Sigmoid colon (tissue), 3 donors: ENCODE measurements around the gene ASPHD1.

Experiments
- POLR2A ChIP-seq, 2 donors: fragments of 450-650 bp; IDR thresholded peaks; one replicate each; pipeline ENCODE4 v1.6.1; 2016; ENCODE audit warnings: antibody characterized with exemption in 2 of 2, mild to moderate bottlenecking in 2 of 2, moderate library complexity in 2 of 2
- TF ChIP-seq, protein P1 (sequence below), 4 experiments: fragments of 450-650 bp in 3 of 4; fragments of 200-600 bp in 1 of 4; IDR thresholded peaks; one replicate each; pipeline ENCODE4 v1.5.1; 2016 to 2019; ENCODE audit warnings: antibody characterized with exemption in 4 of 4, mild to moderate bottlenecking in 3 of 4, moderate library complexity in 2 of 4

DNA sequence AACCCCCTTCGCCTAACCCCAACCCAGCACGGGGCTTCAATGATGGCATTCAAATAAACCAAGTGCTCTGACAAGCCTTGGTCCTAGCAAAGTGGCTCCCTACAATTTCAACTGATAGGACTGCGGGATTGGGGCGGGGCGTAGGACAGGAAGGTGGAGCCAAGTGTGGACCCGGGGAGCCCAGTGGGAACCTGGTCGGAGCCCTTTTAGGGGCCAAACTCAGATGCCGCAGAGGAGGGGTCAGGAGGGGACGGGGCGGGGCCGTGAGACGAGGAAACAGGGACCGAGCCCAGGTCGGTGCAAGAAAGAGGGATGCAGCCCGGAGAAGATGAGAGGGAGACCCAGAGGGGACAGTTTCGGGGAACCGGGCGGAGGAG is 24.1 kb upstream of the ASPHD1 start:
- TF ChIP-seq POLR2A (IDR thresholded peaks at IDR 0.05) = no peak
- TF ChIP-seq, protein P1, sequence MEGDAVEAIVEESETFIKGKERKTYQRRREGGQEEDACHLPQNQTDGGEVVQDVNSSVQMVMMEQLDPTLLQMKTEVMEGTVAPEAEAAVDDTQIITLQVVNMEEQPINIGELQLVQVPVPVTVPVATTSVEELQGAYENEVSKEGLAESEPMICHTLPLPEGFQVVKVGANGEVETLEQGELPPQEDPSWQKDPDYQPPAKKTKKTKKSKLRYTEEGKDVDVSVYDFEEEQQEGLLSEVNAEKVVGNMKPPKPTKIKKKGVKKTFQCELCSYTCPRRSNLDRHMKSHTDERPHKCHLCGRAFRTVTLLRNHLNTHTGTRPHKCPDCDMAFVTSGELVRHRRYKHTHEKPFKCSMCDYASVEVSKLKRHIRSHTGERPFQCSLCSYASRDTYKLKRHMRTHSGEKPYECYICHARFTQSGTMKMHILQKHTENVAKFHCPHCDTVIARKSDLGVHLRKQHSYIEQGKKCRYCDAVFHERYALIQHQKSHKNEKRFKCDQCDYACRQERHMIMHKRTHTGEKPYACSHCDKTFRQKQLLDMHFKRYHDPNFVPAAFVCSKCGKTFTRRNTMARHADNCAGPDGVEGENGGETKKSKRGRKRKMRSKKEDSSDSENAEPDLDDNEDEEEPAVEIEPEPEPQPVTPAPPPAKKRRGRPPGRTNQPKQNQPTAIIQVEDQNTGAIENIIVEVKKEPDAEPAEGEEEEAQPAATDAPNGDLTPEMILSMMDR (IDR thresholded peaks at IDR 0.05) = no peak
